ENCODE results near the gene QSER1. TPM values are rescaled to one million over a fixed set of nuclear protein-coding genes. Genes with fewer than 3 reads are reported as not detected.
"Not testable (repeated sequence)": the region's sequence is repeated elsewhere in the genome, so short reads cannot be mapped to it uniquely, and the experiment has no call there.

Gene QSER1
- total RNA-seq (2014; rRNA removed; shearing (Covaris generic)) = 47.3 and 51.9 TPM in 2 replicates

DNA sequence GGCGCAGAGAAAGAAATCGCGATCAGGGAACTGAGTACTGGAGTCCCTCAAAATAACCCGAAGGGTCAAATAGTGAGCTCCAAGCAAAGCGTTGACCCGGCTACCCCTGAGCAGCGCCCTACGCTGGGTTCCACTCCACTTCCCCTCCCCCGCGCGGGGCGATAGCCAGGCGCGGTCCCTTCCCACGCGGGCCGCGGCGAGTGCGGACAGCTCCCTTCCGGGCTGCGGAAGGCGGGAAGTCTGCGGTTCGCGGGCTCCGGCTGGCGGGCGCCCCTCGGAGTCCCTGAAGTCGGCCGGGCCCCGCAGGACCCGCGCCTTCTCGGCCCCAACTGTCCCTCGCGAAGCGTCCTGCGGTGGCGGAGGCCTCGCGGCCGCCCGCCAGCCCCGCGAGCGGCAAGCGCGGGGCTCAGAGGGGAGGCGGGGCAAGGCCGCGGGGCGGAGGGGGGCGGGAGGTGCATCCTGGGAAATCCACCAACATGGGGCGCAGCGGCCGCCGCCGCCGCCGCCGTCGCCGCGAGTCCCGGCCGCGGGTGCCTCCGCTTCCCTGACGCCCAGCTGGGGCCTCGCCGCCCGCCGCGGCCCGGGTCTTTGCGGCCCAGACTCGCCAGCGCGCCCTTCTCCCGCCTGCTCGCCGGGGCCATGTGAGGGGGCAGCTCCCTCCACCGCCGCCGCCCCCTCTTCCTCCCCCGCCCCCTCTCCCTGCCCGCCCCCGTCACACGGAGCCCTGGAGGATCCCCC, at the start of gene QSER1:
Gene QSER1 (plus strand): TSS at position 457 of the 738 bp plus-strand sequence. CDS start 315 bp downstream, outside the sequence.
- peak within 1 kb of the TSS; percentile 99 for H3K4me3 ChIP-seq
- no peaks in the 10 kb centered on the region for H3K27me3 ChIP-seq
- H3K4me1 ChIP-seq = peaks cover 13% of the 10 kb centered on the region
- peak; percentile 78 to 79 for DNase-seq
- no peaks in the 10 kb centered on the region for H3K9me3 ChIP-seq (replicated peaks)
- peak within 1 kb of the TSS; percentile 98 for H3K27ac ChIP-seq
- no peaks in the 10 kb centered on the region; the same call in none of the 2 replicates for H3K36me3 ChIP-seq

DNA sequence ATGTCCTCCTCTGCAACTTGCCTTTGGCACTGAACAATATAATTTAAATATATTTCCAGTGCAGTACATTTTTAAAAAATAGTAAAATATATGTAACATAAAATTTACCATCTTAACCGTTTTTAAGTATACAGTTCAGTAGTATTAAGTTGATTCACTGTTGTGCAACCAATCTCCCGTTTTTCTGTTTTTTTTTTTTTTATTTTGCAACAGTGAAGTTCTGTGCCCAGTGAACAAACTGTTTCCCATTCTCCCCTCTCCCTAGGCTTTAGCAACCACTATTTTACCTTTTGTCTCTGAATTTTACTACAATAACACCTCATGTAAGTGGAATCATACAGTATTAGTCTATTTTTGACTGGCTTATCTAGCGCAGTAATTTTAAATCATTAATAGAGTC, 49.1 kb upstream of the QSER1 start:
- H3K36me3 ChIP-seq = no peaks in the 10 kb centered on the region
- DNase-seq = no peak
- H3K27me3 ChIP-seq = no peaks in the 10 kb centered on the region
- no peaks in the 10 kb centered on the region for H3K9me3 ChIP-seq (replicated peaks)
- H3K27ac ChIP-seq = no peak overlapping the region
- H3K4me1 ChIP-seq = no peaks in the 10 kb centered on the region
- H3K4me3 ChIP-seq = no peak overlapping the region

DNA sequence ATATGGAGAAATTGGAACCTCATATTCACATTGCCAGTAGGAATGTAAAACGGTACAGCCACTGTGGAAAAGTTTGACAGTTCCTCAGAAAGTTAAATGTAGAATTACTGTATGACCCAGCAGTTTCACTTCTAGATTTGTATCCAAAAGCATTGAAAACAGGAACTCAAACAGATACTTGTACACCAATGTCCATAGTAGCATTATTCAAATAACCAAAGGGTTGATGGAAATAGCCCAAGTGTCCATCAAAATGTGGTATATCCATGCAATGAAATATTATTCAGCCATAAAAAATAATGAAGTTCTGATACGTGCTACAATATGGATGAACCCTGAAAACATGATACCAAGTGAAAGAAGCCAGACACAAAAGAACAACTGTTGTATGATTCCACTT, 45.1 kb upstream of the QSER1 start:
- no peak for DNase-seq
- no peaks in the 10 kb centered on the region for H3K9me3 ChIP-seq (replicated peaks)

DNA sequence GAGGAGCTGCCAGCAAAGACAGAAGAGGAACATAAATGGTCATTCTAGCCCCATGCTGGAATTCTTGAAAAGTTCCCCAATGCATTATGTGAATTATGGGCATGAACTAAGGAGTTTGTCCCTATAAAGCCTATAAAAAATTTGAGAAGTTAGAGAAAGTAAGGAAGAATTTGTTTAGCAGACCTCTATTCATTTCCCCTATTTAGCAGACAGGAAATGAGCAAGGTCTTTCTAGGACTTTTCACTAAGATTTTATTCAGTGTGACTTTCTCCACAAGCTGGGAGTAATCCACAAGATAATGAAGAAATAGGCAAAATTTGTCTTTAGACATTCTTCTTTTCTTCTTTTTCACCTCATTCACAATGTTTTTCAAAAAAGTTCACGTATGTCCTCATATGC, 42.9 kb upstream of the QSER1 start:
- Histone ChIP-seq H3K4me1 (no peaks in the 10 kb centered on the region), H3K4me3 (no peak overlapping the region), H3K27me3 (no peaks in the 10 kb centered on the region), H3K36me3 (no peaks in the 10 kb centered on the region), H3K9me3 (replicated peaks) (no peaks in the 10 kb centered on the region), H3K27ac (no peak overlapping the region)
- no peak for DNase-seq

More for the DNA sequence above, 45.1 kb upstream of the QSER1 start:
- Histone ChIP-seq H3K4me1 (no peaks in the 10 kb centered on the region), H3K27ac (no peak overlapping the region), H3K36me3 (no peaks in the 10 kb centered on the region), H3K4me3 (no peak overlapping the region), H3K27me3 (no peaks in the 10 kb centered on the region)

DNA sequence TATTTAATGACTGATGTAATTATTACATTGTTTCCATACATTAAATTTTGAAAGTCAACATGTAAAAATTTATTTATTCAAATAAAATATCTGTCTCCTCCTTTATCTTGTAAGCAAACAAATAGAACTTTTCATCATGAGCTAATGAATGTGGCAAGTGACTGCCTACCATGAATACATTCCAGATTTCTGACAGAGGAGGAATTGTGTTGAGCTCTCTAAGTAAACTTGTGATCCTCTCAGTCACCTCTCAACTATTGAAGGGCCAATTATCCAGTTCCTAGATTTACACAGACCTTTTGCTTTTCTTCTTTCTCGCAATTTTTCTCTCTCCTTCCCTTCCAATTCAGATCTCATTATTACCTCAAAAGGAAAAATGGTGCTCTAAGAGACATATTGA, 41.4 kb upstream of the QSER1 start:
- H3K36me3 ChIP-seq = no peaks in the 10 kb centered on the region
- H3K4me1 ChIP-seq = no peaks in the 10 kb centered on the region
- no peak for DNase-seq
- H3K27ac ChIP-seq = no peak overlapping the region
- H3K9me3 ChIP-seq (replicated peaks) = no peaks in the 10 kb centered on the region
- no peaks in the 10 kb centered on the region for H3K27me3 ChIP-seq
- H3K4me3 ChIP-seq = no peak overlapping the region

DNA sequence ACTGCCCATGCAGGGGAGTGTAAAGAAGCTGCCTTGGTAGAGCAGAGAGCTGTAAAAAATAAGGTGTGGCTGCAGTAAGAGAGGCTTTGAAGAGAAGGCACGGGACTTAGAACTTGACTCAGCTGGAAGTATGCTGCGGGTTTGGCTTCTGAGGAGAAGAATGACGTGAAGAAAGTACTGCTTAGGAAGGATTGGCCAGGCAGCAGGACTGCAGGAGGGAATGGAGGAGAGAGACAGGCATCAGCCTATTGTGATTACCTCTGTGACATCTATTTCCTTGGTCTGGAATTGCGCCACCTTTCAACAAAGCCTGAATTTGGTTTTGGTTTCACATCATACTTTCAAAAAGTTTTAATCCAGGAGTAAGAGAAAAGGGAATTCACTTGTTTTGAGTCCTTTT, 40.4 kb upstream of the QSER1 start:
- no peaks in the 10 kb centered on the region for H3K9me3 ChIP-seq (replicated peaks)
- H3K36me3 ChIP-seq = no peaks in the 10 kb centered on the region
- H3K27me3 ChIP-seq = no peaks in the 10 kb centered on the region
- no peak for DNase-seq
- no peaks in the 10 kb centered on the region for H3K4me1 ChIP-seq
- no peak overlapping the region for H3K27ac ChIP-seq
- H3K4me3 ChIP-seq = no peak overlapping the region

DNA sequence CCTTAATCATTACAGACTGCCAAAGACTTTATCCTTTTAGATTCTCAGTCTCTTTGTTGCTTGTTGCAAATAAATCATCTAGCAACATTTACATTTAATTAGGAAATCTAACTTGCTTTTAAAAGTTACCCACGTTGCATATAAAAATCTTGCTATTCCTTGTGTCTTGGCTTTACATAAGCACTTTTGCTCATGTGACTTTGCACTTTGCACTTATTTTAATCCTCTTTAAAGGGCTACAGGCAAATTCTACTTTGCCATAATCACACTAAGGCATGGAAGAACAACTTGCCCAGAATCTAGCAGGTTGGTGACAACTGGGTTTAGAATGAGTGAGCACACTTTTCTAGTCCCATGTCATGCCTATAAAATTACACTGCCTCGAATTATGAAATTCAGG, 37.0 kb upstream of the QSER1 start:
- no peak for DNase-seq
- Histone ChIP-seq H3K9me3 (replicated peaks) (no peaks in the 10 kb centered on the region), H3K27me3 (no peaks in the 10 kb centered on the region), H3K4me1 (no peaks in the 10 kb centered on the region), H3K27ac (no peak overlapping the region), H3K4me3 (no peak overlapping the region), H3K36me3 (no peaks in the 10 kb centered on the region)

DNA sequence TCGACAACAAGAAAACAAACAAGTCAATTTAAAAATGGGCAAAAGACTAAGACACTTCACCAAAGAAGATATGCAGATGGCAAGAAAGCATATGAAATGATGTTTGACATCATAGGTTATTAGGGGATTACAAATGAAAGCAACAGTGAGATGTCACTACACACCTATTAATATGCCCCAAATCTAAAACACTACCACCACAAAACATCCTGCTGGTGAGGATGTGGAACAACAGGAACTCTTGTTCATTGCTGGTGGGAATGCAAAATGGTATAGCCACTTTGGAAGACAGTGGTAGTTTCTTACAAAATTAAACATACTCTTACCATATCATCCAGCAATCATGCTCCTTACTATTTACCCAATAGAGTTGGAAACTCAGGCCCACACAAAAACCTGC, 33.9 kb upstream of the QSER1 start:
- no peaks in the 10 kb centered on the region for H3K27me3 ChIP-seq
- H3K9me3 ChIP-seq (replicated peaks) = no peaks in the 10 kb centered on the region
- H3K36me3 ChIP-seq = no peaks in the 10 kb centered on the region
- H3K4me3 ChIP-seq = no peak overlapping the region
- H3K27ac ChIP-seq = no peak overlapping the region
- no peak for DNase-seq
- no peaks in the 10 kb centered on the region for H3K4me1 ChIP-seq

DNA sequence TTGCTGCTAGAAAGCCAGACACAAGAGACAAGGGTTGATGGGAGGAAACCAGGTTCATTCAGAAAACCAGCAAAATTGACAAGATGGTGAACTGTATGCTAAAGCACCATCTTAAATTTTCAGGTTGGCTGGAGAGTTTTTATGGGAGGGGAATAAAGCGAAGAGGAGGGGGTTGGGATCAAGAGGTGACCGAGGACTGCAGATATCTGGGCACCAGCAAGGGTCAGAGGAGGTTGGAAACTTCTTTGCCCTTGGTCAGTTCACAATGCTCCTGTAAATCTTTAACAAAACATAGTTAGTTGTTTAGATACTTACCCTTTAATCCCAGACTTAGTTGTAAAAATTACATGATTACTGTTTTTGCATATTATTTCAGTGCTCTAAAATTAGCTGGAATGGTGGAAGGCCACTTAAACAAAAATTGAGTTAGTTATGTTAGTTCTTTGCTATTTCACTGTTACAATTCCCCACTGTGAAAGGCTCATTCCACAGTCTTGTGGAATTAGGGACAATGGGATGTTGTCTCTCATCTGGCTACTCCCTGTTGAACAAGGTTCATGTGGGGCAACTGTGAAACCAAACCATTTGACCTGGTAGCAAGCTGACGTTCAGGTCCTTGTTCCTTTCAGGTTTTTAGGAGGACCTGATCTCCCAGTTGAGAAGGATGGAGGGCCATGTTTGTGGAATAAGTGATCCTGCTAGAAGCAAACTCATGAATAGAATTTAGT, 30.6 kb upstream of the QSER1 start:
- no peak overlapping the region for H3K4me3 ChIP-seq
- no peaks in the 10 kb centered on the region for H3K4me1 ChIP-seq
- no peak for DNase-seq
- H3K9me3 ChIP-seq (replicated peaks) = no peaks in the 10 kb centered on the region
- no peaks in the 10 kb centered on the region for H3K36me3 ChIP-seq
- no peak overlapping the region for H3K27ac ChIP-seq
- no peaks in the 10 kb centered on the region for H3K27me3 ChIP-seq

DNA sequence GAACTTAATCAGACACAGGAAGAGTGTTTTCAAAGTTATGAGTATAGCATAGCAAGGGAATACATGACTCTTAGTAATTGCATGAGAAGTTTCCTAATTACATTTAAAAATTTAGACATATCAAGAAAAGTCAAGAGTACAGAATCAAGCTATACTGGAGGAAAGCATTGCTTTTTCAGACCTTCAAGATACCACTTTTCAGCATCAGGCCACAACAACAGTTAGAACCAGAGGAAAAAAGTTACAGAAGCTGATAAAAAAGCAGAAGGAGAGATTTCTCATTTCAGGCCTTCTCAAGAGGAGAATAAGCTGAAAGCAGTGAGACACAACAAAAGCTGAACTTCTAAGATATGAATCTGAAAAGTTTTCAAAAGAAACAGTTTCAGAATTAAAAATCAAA, 28.1 kb upstream of the QSER1 start:
- no peak for DNase-seq
- Histone ChIP-seq H3K4me3 (no peak overlapping the region), H3K4me1 (no peaks in the 10 kb centered on the region), H3K27me3 (no peaks in the 10 kb centered on the region), H3K9me3 (replicated peaks) (no peaks in the 10 kb centered on the region), H3K36me3 (no peaks in the 10 kb centered on the region), H3K27ac (no peak overlapping the region)

DNA sequence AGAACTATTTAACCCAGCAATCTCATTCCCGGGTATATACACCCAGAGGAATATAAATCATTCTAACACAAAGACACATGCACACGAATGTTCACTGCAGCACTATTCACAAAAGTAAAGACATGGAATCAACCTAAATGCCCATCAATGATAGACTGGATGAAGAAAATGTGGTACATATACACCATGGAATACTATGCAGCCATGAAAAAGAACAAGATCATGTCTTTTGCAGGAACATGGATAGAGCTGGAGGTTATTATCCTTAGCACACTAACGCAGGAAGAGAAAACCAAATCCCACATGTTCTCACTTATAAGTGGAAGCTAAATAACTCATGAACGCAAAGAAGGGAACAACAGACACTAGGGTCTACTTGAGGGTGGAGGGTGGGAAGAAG, 23.9 kb upstream of the QSER1 start:
- not testable (repeated sequence) for H3K4me3 ChIP-seq; H3K36me3 ChIP-seq; DNase-seq; H3K27ac ChIP-seq; H3K9me3 ChIP-seq (replicated peaks); H3K27me3 ChIP-seq; H3K4me1 ChIP-seq

DNA sequence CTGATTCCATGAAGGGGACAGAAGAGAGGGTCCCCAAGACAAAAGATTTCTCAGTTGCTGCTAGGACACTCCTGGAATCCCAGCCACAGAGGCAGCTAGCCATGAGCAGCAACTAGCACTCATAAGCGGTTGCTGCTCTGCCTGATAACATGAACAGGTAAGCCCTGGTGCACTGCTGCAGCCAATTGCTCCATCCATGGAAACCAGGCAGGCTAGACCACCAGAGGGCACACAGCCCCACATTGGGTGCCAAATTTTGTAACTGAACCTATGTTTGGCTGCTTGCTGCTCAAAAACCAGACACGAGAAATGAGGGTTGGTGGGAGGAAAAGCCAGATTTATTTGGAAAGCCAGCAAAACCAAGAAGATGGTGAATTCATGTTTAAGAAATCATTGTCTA, 21.9 kb upstream of the QSER1 start:
- no peak overlapping the region for H3K27ac ChIP-seq
- no peaks in the 10 kb centered on the region for H3K4me1 ChIP-seq
- no peaks in the 10 kb centered on the region for H3K27me3 ChIP-seq
- H3K9me3 ChIP-seq (replicated peaks) = 0 out of 2 replicates have a peak, but pooled peaks cover 2% of the 10 kb centered on the region
- peak; percentile 17 to 39 for DNase-seq
- H3K36me3 ChIP-seq = no peaks in the 10 kb centered on the region
- H3K4me3 ChIP-seq = no peak overlapping the region

DNA sequence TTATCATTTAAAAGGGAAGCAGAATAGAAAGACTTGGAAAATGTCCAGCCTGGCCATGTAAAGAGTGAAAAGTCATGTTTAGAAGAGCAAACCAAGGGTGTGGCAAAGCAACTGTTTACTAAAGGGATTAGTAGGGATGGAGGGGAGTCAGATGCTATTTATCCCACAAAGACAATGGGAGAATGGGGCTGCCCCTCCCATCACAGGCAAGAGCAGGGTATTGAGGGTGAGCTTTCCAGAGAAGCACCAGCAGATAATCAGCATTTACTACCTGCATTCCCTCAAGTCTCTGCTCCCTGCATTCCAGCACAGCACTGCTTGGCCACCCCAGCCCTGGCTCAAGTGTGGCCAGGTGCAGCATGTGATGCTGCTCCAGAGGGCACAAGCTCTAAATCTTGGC, 18.5 kb upstream of the QSER1 start:
- Histone ChIP-seq H3K36me3 (no peaks in the 10 kb centered on the region), H3K4me3 (no peak overlapping the region), H3K27me3 (no peaks in the 10 kb centered on the region), H3K4me1 (no peaks in the 10 kb centered on the region), H3K27ac (no peak overlapping the region), H3K9me3 (replicated peaks) (0 out of 2 replicates have a peak, but pooled peaks cover 2% of the 10 kb centered on the region)
- DNase-seq = no peak

DNA sequence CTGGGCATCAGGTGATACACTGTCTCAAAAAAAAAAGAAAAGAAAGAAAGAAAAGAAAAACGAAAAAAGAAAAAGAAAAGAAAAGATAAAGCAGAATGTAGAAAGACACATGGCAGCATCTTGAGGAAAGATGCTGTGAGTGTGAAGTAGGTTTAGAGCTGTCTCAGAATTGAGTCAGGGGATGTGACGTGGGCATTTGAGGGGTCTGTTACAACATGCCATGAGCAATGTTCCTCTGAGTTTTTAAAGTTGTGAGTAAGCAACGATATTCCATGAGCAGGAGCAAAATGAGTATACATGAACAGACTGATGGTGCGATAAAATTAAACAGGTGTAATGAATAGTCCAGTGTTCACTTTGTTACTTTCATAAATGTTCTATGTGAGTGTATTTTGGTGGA, 11.3 kb upstream of the QSER1 start:
- H3K9me3 ChIP-seq (replicated peaks) = 0 out of 2 replicates have a peak, but pooled peaks cover 3% of the 10 kb centered on the region
- no peak overlapping the region for H3K27ac ChIP-seq
- no peaks in the 10 kb centered on the region for H3K36me3 ChIP-seq
- no peaks in the 10 kb centered on the region for H3K4me1 ChIP-seq
- H3K27me3 ChIP-seq = no peaks in the 10 kb centered on the region
- no peak for DNase-seq
- no peak overlapping the region for H3K4me3 ChIP-seq

DNA sequence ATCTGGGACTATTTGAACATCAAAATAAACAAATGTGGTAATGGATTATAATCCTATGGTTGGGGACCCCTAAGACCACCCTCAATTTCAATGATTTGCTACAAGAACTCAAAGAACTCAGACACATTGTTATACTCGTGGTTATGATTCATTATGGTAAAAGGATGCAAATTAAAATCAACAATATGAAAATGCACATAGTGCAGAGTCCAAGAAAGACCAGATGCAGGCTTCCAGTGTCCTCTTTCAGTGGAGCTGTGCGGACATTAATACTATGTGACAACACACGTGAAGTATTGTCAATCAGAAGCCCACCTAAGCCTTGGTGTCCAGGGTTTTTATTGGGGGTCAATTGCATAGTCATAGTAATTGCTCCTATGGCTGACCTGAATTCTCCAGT, 9.2 kb upstream of the QSER1 start:
- Histone ChIP-seq H3K4me3 (no peak overlapping the region), H3K9me3 (replicated peaks) (0 out of 2 replicates have a peak, but pooled peaks cover 3% of the 10 kb centered on the region), H3K27ac (no peak overlapping the region), H3K36me3 (no peaks in the 10 kb centered on the region), H3K27me3 (no peaks in the 10 kb centered on the region), H3K4me1 (no peaks in the 10 kb centered on the region)
- DNase-seq = no peak
